IPS-NIHi7 (cell line): ENCODE data around the gene GPR3.
"Not testable (repeated sequence)": the region's sequence is repeated elsewhere in the genome, so short reads cannot be mapped to it uniquely, and the experiment has no call there.

Experiments used
- DNase-seq: peaks from one replicate; pipeline ENCODE4 v3.0.0; 2012; ENCODE audit warnings: mixed read lengths; ENCODE audit errors: extremely low spot score

Gene GPR3

GRCh38 chr1:27400082-27400962 lies 7.9 kb downstream of the GPR3 start:
- DNase-seq = no peak

DNA sequence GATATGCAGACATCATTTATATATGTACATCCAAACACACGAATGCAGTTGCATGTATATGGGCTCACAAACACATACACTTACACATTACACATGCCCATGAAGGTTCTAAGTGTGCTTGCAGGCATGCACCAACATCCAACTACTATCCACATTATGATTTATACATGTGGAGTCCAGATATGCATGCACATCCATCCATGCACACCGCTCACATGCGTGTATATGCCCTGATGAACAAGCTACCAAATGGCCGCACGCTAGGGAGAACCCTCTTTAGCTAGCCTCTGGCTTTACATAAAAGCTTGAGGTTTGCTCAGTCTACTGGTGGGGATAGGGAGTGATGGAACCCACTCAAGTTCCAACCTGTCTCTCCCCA lies 8.5 kb downstream of the GPR3 start:
- DNase-seq = no peak

GRCh38 chr1:27402349-27402754 lies 9.9 kb downstream of the GPR3 start:
- DNase-seq = peak; percentile 57

DNA sequence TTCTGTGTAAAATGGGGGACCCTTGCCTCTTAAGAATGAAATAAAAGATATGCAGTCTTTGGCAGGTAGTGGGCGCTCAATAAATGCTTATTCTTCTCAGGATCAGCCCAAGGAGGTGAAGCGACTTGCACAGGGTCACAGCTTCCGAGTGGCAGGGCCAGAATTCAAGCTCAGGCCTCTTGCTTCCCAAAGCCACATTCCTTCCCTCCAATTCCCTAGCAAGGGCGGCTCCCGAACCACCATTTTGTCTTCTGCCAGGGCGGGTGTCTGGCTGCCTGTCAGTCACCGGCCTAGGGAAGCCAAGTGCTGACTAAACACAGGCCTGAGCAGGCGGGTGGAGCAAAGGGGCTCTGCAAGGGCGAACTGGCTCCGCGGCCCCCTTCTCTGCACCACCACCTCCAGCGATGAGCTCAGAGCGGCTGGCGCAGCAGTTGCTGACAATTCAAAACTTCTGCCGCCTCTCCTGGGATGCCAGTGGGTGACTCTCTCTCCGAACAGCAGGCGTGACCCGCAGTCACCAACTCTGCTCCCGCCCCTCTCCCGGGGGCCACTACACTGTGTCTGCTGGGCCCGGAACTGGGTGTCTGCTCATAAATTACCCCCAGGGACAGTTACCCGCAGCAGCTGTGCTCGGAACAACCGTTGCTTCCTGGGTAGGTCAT lies 10.8 kb downstream of the GPR3 start:
- DNase-seq = peak; percentile 60

DNA sequence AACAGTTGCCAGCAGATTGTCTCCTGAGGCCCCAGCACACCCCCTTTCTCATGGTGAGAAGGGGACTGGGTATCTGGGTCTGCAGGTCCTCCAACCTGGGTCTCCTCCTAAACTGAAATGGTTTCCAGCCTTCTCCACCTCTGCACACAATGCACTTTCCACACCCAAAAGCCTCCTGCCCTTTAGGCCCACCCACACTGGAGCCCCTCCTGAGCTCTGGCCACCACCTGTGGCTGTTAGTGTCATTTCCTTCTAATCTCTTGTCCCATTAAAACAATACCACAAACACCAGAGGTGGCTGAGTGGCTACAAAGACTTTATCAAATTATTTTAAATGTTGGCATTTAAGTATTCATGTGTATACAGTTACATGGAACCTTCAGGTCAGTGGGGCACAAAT lies 11.5 kb downstream of the GPR3 start:
- DNase-seq = no peak

DNA sequence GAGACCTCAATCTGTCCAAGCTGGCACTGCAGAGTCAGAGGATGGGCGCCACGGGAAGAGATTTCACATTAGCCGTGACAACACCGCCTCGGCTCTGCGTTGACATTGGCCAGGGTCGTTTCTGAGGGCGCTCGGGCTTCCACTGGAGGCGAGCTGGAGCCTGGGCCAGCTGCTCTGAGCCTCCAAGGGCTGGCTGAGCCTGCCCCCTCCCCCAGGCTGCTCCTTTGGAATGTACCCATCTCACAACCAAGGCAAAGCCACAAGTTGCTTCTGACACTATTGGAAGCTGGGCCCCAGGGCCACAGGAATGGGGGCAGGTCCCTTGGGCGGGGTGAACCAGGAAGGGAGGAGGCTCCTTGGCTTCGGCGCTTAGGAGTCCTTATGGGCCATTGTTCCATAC lies 12.7 kb downstream of the GPR3 start:
- peak; percentile 58 for DNase-seq

- DNase-seq = not testable (repeated sequence)
These were observed 13.4 kb downstream of the GPR3 start for GRCh38 chr1:27405598-27406361.

DNA sequence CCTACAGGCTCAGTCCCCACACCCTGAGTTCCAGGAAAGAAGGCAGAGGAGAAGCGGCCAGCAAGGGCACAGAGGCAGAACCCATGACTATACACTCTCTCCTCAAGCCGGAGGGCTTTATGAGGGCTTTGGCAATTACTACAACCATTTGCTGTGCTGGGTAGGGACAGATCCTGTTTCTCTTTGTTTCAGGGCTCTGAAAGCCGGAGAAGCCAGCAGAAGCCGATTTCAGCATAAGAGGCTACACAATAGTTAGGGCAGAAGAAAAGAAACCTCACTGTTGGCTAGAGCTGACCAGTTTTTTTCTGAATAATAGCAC lies 13.9 kb downstream of the GPR3 start:
- DNase-seq = no peak

DNA sequence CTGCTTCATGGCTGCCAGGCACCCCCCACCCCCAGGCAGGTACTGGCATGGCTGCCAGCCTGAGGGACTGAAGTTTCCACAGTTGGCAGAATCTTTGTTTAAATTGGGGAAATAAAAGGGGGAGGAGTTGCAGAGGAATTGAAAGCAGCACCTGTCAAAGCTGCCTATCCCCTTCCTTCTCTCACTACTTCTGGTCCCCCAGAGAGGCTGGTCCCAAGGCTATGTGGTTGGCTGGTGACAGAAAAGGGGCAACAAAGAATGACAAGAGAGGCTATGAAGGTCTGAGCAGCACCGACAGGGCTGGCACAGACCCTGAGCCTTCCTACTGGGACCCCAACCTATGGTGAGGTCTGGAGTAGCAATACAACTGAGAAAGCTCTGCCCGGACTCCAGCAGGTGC lies 14.4 kb downstream of the GPR3 start:
- not testable (repeated sequence) for DNase-seq

- no peak for DNase-seq
These were observed 15.7 kb downstream of the GPR3 start for GRCh38 chr1:27408151-27408550.

- no peak for DNase-seq
These were observed 17.2 kb downstream of the GPR3 start for GRCh38 chr1:27409669-27410068.

DNA sequence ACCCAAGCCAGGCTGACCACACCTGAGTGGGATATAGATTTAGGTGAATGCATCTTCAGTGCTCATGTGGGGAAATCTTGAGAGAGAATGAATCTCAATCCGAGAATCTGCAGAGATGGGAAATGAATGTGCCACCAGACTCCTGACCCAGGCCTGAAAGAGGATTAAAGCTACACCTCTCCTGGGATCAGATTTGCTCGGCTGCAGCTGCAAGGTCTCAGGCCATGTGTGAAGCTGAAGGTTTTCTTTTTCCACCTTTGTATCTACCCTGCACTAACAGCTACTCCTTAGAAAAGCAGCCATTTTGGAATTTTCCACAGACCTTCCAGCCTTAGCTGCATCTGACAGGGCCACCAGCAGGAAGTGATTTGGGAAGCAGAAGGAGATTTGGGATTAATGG lies 18.3 kb downstream of the GPR3 start:
- DNase-seq = no peak

DNA sequence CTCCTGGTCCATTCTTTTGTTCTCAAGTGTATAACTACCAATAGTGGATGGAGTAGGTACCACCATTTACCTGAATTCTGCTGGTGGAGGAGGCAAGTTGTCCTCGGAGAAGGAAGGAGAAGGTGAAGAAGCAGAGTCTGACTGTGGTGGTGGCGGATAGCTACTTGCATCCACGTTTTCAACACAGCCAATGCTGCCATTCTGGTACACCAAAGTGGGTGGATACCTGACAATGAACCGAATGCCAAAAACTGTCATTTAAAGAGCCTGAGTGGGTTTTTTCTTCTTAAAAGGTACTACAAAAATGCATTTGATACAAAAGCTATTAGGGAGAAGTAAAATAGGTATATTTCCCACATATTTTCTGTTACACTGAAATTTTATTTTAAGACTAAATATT lies 20.1 kb downstream of the GPR3 start:
- no peak for DNase-seq

DNA sequence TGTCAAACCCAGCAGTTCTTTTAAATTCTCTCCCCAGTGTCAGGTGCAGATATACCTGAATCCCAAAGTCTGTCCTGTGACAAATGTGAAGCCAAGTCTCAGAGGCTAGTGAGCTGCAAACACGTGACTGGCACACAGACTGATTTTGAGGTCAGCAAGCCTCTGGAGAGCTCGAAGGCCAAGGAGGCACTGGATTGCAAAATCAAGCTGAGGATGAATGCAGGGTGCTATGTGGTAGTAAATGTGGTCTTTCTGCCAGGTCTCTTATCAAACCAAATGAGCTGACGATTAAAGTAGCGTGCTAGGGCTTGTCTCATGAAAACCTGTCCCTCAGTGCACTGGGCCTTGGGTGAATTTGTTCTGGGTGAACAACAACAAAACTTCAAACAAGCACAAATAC lies 20.6 kb downstream of the GPR3 start:
- no peak for DNase-seq

GRCh38 chr1:27414091-27414490 lies 21.7 kb downstream of the GPR3 start:
- DNase-seq = no peak

- DNase-seq = peak; percentile 64
These were observed 24.1 kb downstream of the GPR3 start for GRCh38 chr1:27416387-27417111.

- DNase-seq = no peak
These were observed 25.3 kb downstream of the GPR3 start for GRCh38 chr1:27417713-27418112.

GRCh38 chr1:27418326-27419185 lies 26.1 kb downstream of the GPR3 start:
- peak; percentile 51 for DNase-seq

DNA sequence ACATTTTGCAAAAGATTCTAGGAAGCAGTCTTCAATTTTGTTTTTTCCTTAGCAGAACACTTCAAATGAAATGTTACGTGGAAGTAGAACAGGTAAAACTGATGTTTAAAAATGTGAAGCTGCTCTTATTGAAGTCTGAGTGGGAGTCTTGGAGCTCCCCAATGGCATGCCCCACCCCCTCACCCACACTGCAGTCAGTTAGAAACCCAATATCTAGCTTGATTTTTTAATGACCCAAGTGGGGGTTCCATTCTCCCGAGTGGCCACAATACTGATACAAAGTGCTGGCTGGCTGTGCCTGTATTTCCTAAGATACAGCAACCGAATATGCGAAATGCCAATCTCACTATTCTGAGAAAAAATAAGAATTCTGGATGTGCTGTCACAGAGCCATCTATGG lies 31.3 kb downstream of the GPR3 start:
- no peak for DNase-seq

- no peak for DNase-seq
These were observed 34.9 kb downstream of the GPR3 start for GRCh38 chr1:27427329-27427728.

DNA sequence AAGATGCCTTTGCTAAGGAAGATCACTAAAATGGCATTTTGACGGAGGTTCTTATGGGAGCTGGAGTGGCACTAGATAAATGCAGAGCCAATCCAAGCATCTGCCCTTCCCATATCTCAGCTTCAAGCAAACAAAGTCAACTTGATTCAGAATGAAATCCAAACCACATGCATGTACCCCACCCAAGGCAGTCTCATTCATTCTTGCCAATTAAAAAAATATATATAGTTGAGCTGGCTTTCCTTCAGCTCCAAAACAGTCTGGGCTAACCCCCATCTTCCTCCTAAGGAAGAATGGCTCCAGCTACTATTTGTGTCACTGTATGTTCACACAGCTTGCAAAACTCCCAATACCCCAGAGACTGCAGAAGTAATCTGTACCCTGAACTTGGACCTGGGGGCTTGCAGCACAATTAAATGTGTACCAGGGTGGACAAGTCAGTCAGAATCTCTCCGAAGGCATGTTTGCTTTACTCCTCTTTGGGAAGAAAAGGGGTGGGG lies 35.4 kb downstream of the GPR3 start:
- no peak for DNase-seq
